Activated T-cell treated with anti-CD3 and anti-CD28 coated beads for 48 hours (primary cell): ENCODE results near the gene AKAP13.
A peak's percentile ranks its signal among the peaks of the same experiment; 100 is the strongest.
"Not testable (repeated sequence)": the region's sequence is repeated elsewhere in the genome, so short reads cannot be mapped to it uniquely, and the experiment has no call there.

Experiments used
- DNase-seq: peaks from one replicate; pipeline ENCODE4 v3.0.0-alpha.2; 2020; ENCODE audit warnings: low read depth

AKAP13 gene

GRCh38 chr15:85623315-85624049 lies 243.1 kb downstream of the AKAP13 start:
- DNase-seq: no peak

DNA sequence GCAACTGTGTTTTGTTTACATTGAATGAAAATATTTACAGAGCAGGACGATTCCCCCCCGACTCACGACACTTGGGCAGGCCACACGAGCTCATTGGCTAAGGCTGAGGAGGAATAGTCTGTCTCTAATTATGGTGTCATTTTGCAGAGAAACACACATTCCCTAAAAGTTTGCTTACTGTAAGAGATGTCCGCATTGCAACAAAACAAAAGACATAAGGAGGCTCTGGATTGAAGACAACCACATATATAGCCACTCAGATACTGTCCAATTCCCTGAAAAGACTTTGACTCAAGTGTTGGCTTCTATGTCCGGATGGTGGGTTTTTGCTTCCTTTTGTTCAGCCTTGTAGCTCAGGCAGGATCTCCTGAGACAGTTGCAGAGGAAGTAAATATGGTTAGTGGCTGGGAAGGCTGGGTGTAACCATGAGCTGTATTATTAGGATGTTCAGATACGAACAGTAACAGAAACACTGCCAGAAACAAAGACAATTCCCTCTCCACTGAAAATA lies 243.9 kb downstream of the AKAP13 start:
- no peak for DNase-seq

DNA sequence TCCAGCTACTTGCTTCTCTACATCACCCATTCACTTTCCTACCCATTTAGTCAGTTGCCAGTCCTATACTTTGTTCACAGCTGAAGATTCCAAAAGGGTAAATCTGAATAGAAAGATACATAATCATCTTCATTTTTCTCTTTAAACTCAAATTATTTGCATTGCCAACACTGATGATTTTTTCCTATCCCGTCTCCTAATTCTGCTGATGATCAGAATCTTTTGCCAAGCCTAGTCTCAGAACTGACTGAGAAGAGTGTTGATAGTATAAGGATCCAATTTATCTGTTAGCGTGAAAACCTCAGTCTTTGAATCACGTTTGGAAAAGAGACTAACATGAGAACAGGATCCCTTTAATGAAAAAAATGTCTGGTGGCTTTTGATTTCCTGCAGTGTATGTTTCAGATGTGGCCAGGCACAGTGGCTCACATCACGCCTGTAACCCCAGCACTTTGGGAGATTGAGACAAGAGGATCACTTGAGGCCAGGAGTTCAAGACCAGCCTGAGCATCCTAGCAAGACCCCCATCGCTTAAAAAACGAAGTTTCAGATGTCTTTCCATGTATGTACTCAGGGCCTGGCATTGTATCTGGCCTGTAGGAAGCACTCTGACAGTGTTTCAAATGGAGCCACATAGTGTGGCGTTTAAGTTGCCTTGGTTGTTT lies 244.9 kb downstream of the AKAP13 start:
- no peak for DNase-seq

GRCh38 chr15:85625856-85626255 lies 245.5 kb downstream of the AKAP13 start:
- DNase-seq: peak; percentile 18

DNA sequence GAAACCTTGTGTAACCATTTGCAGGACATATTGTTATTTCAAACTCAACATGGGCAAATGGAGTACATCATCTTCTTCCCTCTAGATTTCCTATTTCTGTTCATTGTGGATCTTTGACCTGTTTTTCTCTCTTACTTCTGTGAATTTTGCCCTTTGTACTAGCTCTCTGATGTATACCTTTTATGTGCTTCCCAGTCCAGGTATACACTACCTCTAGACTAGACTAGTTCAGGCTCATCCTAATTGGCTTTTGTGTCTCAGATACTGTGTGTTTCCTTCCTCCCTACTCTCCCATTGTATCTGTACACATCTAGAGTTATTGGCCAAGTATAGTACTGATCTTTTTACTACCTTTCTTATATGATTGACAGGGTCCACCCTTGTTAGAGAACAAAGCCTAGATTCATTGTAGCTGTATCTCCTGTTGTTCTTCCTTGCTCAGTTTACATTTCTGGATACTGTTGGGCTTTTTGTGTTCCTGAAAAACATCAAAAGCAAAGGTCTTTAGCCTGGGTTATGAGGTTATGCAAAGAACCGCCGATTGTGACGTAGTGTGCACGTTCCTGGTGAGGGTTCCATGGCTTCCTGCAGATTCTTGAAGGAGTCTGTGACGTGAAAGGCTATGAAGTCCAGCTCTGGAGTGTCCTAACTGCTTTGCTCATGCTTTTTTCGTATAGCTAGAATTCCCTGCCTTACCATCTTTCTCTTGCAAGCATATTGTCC lies 247.0 kb downstream of the AKAP13 start:
- no peak for DNase-seq

GRCh38 chr15:85630311-85630710 lies 249.9 kb downstream of the AKAP13 start:
- no peak for DNase-seq

DNA sequence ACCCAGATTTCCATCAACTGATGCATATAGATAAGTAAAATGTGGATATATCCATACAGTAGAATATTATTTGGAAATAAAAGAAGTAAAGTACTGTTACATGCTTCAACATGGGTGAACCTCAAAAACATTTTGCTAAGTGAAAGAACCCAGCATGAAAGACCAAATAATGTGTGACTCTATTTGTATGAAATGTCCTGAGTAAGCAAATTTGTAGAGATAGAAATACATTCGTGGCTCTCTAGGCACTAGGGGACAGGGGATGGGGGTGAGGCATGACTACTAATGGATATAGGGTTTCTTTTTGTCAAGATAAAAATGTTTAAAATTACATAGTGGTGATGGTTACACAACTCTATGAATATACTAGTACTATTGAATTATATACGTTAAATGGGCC lies 250.6 kb downstream of the AKAP13 start:
- DNase-seq: no peak

GRCh38 chr15:85632014-85632413 lies 251.6 kb downstream of the AKAP13 start:
- DNase-seq: no peak

DNA sequence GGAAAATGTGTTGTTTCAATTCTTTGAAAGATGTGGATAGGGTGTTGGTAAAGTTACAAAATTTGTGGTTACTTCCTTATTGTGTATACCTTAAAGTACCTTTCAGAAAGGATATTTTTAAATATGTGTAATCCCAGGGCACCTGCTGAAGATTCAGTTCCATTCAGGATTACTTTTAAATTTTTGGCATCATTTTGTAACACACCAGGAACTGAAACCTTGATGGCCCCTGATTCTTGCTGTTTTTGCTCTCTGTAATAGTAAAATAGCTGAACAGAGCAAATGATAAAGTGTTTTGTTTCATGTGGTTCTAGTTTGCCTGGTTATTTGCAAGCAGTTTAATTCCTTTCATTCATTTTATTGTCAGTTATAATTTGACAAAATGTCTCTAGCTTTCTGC lies 253.5 kb downstream of the AKAP13 start:
- DNase-seq: no peak

DNA sequence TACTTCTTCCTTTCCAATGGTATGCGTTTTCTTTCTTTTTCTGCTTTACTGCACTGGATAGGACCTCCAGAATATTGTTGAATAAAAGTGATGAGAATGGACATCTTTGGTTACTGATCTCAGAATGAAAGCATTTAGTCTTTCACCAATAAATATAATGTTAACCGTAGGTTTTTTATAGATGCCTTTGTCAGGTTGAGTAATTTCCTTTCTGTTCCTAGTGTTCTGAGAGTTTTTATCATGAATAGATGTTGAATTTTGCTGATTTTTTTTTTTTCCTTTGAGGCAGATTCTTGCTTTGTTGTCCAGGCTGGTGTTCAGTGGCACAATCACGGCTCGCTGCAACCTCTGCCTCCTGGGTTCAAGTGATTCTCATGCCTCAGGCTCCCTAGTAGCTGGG lies 255.9 kb downstream of the AKAP13 start:
- DNase-seq: no peak

DNA sequence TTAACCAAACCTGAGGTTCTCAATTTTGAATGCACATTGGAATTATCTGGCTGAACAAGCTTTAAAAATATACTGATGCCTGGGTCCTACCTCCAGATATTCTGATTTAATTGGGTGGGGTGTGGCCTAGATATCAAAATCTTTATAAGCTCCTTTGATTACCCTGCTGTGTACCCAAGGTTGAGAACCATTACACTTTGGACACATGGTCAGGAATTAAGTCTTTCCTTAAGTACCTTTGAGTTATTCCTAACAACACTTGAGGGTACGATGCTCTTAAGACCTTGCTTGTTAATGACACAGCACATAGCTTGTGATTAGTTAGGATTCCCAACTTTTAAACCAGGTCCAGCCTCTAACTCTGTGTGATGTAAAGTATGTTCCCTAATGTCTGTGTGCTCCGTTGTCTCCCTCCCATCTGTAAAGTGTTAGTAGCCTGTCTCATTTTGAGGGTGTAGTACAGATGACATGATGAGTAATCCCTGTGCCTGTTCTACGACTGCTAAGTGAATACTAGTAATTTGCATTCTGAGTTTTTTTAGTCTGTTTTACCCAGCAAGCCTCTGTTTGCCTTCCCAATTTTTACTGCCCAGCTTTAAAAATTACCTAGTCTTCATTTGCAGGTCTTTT lies 259.5 kb downstream of the AKAP13 start:
- DNase-seq: no peak

- DNase-seq: no peak
These were observed 261.8 kb downstream of the AKAP13 start for GRCh38 chr15:85642065-85642692.

DNA sequence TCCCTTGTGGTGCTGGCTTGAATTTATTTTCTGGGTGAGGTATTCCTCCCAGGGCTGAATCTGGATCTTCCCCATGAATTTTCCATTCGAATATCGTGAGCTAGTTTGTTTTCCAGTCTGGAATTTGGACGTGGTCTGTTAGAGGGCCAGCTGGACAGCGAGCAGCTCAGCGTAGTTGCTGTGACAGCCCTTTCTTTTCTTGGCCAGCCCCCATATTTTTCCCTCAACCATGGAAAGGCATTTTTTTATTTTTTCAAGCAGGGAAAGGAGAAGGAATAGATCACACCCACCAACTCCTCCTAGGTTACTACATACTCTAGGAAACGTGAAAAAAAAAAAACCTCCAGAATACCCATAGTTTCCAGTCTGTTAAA lies 262.3 kb downstream of the AKAP13 start:
- no peak for DNase-seq

DNA sequence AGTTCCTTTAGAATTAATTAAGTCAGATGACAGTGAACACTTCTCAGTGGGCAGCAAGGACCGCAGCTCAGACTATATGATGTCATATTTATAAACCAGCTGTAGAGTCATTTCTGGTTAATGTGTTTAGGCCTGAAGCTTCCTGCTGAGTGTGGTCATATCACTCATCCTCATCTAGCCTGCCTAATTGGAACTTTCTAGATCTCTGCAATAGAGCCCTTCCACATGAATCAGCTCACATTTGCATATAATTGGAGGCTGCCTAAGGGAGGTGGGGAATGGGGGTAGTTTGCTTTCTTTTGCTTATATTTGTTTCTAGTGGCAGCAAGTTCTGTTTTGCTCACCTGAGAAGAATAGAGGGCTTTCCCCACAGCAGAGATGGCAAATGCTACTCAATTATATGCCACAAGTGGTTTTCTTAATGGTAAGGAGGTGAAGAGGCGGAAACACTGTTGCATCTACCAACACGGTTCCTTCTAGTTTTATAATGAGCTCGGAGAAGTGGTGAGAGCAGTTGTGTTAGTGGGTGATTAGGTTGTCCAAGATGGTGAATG lies 266.2 kb downstream of the AKAP13 start:
- DNase-seq: peak; percentile 21

DNA sequence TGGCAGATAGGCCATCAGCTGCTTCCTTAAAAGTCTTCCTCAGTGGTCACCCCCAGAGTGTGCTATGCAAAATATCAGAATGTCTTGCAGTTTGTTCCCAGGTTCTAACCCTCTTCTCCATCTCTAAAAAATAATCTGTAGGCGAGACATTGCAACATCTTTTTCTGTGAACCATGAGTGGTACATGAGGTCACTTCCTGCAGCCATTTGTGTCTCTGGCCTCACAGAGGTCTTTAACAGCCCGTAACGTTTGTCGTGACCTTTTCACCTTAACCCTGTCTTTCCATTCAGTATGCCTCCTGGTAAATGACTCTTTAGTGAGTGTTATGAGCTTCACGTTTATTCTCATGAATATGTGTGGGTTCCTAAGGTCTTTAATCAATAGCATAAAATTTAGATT lies 269.0 kb downstream of the AKAP13 start:
- DNase-seq: peak; percentile 22

- no peak for DNase-seq
These were observed 271.1 kb downstream of the AKAP13 start for GRCh38 chr15:85651548-85651947.

GRCh38 chr15:85652457-85652856 lies 272.1 kb downstream of the AKAP13 start:
- DNase-seq: no peak

DNA sequence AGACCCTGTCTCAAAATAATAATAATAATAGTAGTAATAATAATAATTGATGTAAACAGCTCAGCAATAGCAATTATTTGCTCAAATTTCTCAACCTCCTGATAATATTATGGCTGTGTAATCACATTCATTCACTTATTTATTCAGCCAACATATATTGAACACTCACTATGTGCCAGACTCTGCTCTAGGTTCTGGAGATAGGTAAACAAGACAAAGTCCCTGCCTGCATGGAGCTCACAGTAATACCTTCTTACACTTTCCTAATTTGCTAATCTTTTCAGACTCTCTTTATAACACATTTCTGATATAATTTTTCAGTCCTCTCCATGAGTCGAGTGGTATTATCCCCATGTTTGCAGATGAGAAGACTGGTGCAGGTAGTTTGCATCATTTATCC lies 276.7 kb downstream of the AKAP13 start:
- DNase-seq: no peak

GRCh38 chr15:85658816-85659215 lies 278.4 kb downstream of the AKAP13 start:
- no peak for DNase-seq

DNA sequence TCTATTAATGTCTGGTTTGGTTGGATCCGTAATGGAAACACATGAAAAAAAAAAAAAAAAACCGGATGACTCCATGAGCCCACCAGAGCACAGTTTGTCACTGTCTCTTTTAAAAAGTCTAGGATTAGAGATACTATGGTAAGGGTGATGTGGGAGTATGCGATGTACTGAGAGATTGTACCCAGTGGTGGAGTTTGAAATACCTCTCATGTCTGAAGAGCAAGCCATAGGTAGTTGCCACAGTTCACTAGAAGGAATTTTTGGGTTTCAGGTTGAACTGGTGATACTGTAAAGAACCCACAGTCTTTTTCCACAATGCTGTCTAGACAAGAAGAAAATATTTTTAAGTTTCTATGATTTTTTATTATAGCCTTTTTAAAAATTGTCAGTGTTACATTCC lies 281.5 kb downstream of the AKAP13 start:
- no peak for DNase-seq

DNA sequence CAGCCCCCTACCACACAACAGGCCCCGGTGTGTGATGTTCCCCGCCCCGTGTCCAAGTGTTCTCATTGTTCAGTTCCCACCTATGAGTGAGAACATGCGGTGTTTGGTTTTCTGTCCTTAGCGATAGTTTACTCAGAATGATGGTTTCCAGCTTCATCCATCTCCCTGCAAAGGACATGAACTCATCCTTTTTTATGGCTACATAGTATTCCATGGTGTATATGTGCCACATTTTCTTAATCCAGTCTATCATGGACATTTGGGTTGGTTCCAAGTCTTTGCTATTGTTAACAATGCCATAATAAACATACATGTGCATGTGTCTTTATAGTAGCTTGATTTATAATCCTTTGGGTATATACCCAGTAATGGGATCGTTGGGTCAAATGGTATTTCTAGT lies 285.3 kb downstream of the AKAP13 start:
- DNase-seq: not testable (repeated sequence)
